Hepatocyte (in vitro differentiated cells): ENCODE measurements around the gene RASSF6.

ENCODE experiments used
- EZH2phosphoT487 ChIP-seq: fragments of 200-600 bp; sonication (generic); IDR thresholded peaks from one replicate; pipeline ENCODE4 v1.6.1; 2018; ENCODE audit warnings: antibody characterized with exemption, mild to moderate bottlenecking, low read depth, moderate library complexity; ENCODE audit not compliant: unreplicated experiment, severe bottlenecking
- TF ChIP-seq, protein P1 (sequence below): fragments of 200-600 bp; sonication (generic); IDR thresholded peaks from 2 replicates; pipeline ENCODE4 v1.5.1; 2016; ENCODE audit warnings: antibody characterized with exemption, mild to moderate bottlenecking; ENCODE audit not compliant: poor library complexity

DNA sequence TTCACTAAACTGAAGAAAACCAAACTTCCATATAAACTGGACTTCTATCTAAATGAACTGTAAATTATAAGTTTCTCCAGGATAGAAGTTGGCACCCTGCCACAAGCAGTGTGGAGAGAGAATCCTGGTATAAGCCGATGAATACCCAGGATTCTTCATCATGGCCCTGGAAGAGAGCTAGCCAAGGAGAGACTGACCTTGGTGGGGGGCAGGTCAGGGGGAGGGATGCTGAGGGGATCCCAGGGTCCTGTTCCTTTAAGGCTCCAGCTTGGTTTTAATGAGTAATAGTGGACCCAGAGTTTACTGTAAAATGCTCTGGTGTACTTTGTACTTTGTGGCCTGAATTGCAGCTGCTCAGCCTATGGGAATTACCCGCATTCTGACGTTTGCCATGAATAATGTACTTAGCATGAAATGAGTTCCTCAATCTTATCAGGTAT, 16.9 kb downstream of the RASSF6 start:
- TF ChIP-seq, protein P1, sequence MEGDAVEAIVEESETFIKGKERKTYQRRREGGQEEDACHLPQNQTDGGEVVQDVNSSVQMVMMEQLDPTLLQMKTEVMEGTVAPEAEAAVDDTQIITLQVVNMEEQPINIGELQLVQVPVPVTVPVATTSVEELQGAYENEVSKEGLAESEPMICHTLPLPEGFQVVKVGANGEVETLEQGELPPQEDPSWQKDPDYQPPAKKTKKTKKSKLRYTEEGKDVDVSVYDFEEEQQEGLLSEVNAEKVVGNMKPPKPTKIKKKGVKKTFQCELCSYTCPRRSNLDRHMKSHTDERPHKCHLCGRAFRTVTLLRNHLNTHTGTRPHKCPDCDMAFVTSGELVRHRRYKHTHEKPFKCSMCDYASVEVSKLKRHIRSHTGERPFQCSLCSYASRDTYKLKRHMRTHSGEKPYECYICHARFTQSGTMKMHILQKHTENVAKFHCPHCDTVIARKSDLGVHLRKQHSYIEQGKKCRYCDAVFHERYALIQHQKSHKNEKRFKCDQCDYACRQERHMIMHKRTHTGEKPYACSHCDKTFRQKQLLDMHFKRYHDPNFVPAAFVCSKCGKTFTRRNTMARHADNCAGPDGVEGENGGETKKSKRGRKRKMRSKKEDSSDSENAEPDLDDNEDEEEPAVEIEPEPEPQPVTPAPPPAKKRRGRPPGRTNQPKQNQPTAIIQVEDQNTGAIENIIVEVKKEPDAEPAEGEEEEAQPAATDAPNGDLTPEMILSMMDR, result no peak
- TF ChIP-seq EZH2phosphoT487, result no peak
